Hematopoietic multipotent progenitor cell treated with erythropoietin and hydrocortisone succinate and interleukin-3 and kit ligand, for 8 days (in vitro differentiated cells): Measurements from ENCODE around the gene UCKL1.
"Not testable (repeated sequence)": the region's sequence is repeated elsewhere in the genome, so short reads cannot be mapped to it uniquely, and the experiment has no call there.

ENCODE experiments used
- DNase-seq: peaks from one replicate; pipeline ENCODE4 v3.0.0-alpha.2; 2015

The UCKL1 gene

GRCh38 chr20:63955827-63956663 is at the start of gene UCKL1:
UCKL1 (minus strand) TSS chr20:63956416; CDS start chr20:63956372, 44 bp downstream.
- DNase-seq = peak; percentile 87

- DNase-seq = no peak
Measured at GRCh38 chr20:64005394-64005793, 49.2 kb upstream of the UCKL1 start.

- DNase-seq = no peak
Measured at GRCh38 chr20:64003960-64004725, 47.9 kb upstream of the UCKL1 start.

DNA sequence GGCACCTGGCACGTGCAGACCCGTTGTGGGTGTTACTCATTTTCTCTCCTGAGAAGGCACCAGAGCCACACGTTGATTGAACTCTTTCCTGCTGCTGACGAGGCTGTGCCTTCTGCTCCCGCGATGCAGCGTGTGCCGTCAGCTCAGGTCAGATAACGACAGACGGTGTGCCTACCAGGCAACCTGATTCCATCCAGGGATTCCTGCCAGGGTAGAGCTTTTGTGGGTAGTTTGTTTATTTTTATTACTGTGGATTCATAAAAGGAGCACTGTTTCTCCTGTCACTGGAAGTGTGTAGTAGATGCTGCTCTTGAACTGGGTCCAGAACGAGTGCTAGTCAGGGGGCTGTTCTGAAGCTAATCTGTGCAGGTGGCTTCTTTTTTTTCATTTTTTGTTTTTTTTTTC is 45.4 kb upstream of the UCKL1 start:
- no peak for DNase-seq

DNA sequence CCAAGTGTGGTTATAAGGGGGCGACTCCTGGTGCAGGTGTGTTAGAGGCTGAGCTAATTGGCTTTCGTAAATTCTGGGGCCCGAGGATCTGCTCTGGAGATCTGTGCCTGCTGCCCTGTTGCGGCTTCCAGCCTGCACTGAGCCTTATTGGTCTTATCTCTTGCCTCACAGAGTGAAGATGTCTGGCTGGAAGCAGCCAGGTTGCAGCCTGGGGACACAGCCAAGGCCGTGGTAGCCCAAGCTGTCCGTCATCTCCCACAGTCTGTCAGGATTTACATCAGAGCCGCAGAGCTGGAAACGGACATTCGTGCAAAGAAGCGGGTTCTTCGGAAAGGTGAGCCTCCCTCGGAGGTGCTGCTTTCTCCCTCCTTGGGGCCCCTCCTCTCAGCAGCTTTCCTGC is 44.7 kb upstream of the UCKL1 start:
- no peak for DNase-seq

GRCh38 chr20:63982937-63983336 is 26.7 kb upstream of the UCKL1 start:
- DNase-seq = no peak

DNA sequence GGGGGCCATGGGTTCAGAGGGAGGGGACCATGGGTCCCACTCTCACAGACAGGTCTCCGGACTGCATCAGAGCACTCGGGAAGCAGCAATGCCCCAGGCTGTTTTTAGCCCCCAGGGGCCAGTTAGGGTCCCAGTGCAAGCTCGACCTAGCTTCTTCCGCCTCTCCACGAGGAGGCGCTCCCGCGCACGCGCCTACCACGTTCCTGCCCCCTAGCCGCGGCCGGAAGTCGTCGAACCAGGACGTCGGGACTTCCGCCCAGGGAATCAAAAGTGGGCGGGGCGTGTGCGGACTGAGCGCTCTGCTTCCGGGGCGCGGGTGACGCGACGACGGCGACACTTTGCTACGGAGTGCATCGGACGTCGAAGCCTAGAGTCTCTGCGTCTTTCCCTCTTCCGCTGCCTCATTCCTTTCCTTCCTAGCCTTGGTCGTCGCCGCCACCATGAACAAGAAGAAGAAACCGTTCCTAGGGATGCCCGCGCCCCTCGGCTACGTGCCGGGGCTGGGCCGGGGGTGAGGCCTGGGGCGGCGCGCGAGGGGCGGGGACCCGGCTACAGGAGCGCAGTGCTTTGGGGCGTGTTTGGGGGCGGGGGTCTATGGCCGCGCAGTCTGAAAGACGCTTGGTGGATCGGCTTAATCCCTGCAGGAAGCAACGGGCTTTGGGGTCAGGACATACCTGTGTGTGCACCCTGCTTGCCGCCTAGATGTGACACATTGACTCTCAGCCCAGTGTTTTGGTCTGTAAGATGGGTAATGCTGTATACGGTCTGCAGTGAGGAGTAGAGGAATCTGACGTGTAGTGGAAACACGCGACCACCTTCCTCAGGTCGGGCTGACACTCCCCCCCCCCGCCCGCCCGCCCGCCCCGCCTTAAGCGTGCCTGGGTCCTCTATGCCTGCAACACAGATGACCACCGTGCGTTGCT is 24.9 kb upstream of the UCKL1 start, which contains the start of gene PRPF6:
Gene PRPF6, plus strand, starts transcription at position 327 of the 923 bp plus-strand sequence. Its CDS starts 114 bp downstream, at position 441.
- DNase-seq = peak; percentile 97

- DNase-seq = peak; percentile 64
Measured at GRCh38 chr20:63980317-63980805, 24.1 kb upstream of the UCKL1 start.

- peak; percentile 89 for DNase-seq
Measured at GRCh38 chr20:63979557-63980316, 23.5 kb upstream of the UCKL1 start, which contains the start of gene SAMD10. SAMD10 (minus strand) TSS chr20:63979642; CDS start chr20:63979467, 175 bp downstream.

- no peak for DNase-seq
Measured at GRCh38 chr20:63979229-63979556, 23.0 kb upstream of the UCKL1 start.

GRCh38 chr20:63978319-63979228 is 22.4 kb upstream of the UCKL1 start:
- peak; percentile 56 for DNase-seq

GRCh38 chr20:63977739-63978276 is 21.6 kb upstream of the UCKL1 start:
- peak; percentile 81 for DNase-seq

- DNase-seq = no peak
Measured at GRCh38 chr20:63976980-63977738, 20.9 kb upstream of the UCKL1 start.

DNA sequence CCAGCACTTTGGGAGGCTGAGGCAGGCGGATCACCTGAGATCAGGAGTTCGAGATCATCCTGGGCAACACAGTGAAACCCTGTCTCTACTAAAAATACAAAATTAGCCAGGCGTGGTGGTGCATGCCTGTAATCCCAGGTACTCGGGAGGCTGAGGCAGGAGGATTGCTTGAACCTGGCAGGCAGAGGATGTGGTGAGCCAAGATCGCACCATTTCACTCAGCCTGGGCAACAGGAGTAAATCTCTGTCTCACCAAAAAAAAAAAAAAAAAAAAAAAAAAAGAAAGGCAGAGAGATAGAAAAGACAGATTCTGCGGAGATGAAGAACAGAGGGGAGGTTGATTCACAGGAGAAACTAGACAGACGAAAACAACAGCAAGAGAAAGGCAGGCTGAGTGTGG is 20.3 kb upstream of the UCKL1 start:
- not testable (repeated sequence) for DNase-seq

- DNase-seq = no peak
Measured at GRCh38 chr20:63974402-63975200, 18.4 kb upstream of the UCKL1 start.

DNA sequence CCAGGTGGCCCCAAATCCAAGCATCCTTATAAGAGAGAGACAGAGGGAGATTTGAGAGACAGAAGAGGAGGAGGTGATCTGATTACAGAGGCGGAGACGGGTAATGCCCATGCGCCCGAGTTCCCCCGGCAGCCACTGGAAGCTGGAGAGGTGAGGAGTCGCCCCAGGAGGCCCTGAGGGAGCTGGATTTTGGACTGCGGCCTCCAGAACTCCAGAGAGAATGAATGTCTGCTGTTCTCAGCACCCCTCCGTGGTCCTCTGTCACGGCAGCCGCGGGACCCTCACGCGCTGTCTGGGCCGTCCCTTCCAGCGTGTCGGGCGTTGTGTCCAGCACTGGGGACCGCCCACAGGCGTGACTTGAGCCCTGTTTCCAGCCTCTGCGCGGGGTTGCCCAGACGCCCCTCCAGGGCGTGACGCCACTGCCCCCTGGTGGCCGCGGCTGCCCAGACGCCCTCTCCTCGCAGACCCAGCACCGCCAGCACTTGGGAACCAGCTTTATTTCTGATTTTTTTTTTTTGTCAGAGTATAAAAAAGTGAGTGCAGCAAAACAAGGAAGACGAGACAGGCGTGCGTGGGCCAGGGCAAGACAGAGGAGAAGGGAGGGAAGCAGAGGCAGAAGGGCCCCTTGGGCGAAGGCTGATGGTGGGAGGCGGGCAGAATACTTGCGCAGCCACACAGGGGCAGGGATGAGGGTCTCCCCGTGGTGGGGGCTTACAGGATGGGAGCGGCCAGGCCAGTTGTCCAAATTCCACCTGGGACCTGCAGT is 17.6 kb upstream of the UCKL1 start:
- peak; percentile 74 for DNase-seq

DNA sequence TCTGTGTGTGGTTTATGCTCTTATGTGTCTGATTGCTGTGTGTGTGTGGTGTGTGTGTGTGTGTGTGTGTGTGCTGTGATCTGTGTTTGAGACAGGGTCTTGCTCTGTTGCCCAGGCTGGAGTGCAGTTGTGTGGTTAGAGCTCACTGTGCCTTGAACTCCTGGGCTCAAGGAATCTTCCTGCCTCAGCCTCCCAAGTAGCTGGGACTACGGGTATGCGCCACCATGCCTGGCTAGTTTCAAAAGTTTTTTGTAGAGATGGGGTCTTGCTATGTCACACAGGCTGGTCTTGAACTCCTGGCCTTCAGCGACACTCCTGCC is 16.9 kb upstream of the UCKL1 start:
- DNase-seq = no peak
